Stimulated activated naive CD4-positive, alpha-beta T cell treated with Interleukin-2 at 50 U/mL for 16 hours (primary cell): ENCODE data around the gene FRMPD1.

Experiments
- DNase-seq: peaks from one replicate; lab custom pipeline; 2025; lab: John Stamatoyannopoulos, UW

Gene FRMPD1

GRCh38 chr9:37635808-37636207 is 14.9 kb upstream of the FRMPD1 start:
- DNase-seq, result no peak

DNA sequence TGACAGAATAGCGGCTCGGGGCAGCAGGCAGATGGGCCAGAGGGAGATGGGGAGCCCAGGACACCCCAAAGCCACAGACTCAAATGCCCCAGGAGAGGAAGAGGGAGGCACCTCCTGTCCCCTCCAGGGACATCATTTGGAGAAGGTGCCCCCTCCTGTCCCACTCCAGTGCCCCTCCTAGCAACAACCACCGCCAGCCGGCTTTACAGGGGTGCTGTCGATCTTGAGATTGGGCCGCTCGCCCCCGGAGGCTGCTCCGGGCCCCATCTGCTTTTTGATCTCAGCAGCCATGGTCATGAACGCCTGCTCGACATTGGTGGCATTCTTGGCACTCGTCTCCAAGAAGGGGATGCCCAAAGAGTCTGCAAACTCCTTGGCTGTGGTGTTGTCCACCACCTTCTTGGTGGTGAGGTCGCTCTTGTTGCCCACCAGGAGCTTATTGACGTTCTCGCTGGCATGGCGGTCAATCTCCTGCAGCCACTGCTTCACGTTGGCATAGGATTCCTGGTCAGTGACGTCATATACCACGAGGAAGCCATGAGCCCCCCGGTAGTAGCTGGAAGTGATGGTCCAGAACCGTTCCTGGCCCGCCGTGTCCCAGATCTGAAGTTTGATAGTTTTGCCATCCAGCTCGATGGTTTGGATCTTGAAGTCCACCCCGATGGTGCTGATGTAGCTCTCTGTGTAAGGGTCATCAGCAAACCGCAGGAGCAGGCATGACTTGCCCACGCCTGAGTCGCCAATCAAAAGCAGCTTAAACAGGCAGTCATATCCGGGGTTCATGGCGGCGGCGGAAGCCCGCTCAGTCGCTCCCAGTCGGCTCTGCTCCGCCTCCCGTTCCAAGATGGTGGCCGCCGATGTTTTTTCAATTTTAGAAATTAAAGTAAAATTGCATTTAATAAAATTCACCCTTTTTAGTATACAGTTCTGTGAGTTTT is 14.0 kb upstream of the FRMPD1 start:
- DNase-seq, result no peak

DNA sequence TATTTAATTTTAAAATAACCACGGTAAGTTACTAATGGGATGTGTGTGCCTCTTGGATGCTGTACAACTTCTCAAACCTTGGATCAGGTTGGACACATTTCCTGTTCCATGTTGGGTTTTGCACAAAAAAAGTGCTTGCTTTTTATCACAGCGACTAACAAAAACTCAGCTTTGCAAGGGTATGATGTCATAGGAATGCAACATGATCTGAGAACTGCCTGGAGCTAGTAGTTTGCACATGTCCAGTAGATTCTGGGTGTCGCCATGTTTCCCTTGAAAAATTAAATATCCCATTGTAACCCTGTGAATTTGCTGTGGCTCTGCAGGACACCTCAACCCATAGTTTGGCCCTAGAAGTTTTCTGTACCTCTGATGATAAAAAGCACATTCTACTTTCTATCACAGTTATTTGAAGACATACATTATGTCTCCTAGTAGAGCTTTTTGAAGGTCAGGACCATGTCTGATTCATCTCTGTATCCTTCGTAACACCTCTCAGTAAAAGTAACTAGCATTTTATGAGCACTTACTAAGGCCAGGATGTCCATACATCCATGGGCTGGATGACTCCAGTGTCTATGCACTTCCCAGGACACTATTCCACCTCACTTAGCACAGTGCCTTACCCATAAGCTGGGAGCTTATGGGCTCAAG is 11.5 kb upstream of the FRMPD1 start:
- no peak for DNase-seq

- no peak for DNase-seq
These were observed 10.9 kb upstream of the FRMPD1 start for GRCh38 chr9:37639841-37640240.

- no peak for DNase-seq
These were observed 10.5 kb upstream of the FRMPD1 start for GRCh38 chr9:37640246-37640645.

GRCh38 chr9:37641331-37641730 is 9.4 kb upstream of the FRMPD1 start:
- no peak for DNase-seq

DNA sequence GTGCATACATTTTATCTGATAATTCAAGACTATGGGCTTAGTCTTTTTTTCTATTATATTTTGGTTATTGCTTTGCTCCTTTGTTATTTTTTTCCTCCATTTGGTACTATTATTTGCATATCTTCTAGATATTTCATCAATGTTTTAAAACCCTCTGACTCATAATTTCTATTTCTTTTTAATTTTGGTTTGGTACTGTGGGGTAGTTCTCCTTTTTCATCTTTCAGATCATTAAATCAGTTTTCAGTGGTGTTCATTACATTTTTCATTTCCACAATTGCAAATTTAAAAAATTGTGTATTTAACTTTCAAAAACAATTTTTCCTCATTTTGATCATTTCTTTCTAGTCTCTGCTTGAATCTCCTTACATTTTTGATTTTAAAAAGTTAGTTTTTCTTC is 7.5 kb upstream of the FRMPD1 start:
- DNase-seq, result no peak

DNA sequence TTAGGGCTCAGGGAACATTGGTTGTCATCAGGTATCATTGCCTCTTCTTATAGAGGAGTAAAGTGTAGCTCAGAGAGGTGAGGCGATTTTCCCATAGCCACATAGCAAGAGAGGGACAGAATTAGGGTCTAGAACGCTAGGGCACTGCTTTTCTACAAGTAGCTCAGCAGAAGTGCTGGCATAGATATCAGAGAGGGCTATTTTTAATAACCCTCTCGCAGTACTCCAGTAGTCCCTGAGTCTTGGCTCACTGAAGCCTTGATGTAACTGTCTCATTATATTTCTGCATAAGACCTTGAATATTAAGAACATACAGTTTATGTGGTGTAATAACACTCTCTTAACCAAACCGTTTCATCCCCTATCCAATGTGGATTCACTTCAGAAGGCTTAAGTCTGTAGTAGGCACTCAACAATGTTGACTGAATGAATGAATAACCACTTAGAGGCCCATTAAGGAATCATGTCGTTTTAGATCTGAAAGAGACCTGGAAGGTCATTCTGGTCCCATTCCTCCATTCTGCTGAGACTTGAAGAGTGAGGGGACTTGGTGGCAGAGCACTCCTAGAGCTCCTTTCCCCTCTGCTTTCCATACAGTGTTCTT is 4.7 kb upstream of the FRMPD1 start:
- no peak for DNase-seq

GRCh38 chr9:37650299-37650872 is 368 bp upstream of the FRMPD1 start:
- no peak for DNase-seq

- no peak for DNase-seq
These were observed 1.5 kb downstream of the FRMPD1 start for GRCh38 chr9:37652261-37652660.

GRCh38 chr9:37653385-37653784 is 2.6 kb downstream of the FRMPD1 start:
- no peak for DNase-seq

DNA sequence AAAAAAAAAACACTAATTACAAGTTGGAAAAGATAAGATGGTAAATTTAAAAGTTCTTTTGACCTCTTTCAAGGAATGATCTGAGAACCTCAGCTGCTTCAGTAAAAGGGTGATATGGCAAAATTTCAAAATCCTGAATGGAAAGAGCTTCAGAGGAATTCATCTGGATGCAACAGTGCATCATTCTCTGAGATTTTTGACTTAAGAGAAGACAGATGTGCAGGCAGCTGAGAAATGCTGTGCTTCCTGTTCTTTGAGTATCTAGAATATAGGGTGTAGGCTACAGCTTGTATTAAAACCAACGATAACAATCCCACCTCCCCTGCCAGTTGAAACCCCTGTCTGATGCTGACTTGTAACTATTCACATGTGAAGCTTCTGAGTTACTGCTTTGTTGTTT is 6.2 kb downstream of the FRMPD1 start:
- DNase-seq, result no peak

DNA sequence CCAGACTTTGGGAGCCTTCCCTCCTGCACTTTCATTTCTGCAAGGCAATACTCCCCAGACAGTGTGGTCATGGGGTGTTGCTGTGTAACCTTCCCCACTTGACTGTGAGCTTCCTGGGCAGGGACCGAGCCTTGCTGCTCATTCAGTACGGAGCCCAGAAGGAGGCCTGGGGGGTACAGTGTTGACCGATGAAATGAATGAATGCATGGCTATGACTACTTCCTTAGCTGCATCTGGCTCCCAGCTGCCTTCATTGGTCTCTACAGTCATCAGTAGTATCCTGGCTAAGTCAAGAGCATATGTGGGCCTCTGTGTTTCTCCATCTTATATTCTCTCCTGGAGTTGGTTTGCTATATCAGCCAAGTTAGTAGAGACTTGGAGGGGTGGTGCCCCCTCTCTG is 9.9 kb downstream of the FRMPD1 start:
- no peak for DNase-seq

DNA sequence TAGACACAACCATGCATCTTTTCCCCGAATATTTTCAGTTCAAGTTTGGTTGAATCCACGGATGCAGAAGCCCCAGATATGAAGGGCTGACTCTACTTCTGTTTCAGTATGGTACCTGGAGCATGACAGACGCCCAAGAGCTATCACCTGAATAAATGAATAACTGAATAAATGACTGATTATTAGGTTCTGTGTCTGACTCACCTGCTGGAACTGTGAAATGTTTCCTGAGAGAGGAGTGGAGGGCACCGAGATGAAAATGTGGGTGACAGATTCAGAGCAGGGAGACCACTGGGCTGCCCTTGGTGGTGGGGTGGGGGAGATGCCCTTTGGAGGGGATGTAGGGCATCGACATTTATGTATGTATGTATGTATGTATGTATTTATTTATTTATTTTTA is 13.2 kb downstream of the FRMPD1 start:
- no peak for DNase-seq

GRCh38 chr9:37667706-37668105 is 17.0 kb downstream of the FRMPD1 start:
- no peak for DNase-seq

DNA sequence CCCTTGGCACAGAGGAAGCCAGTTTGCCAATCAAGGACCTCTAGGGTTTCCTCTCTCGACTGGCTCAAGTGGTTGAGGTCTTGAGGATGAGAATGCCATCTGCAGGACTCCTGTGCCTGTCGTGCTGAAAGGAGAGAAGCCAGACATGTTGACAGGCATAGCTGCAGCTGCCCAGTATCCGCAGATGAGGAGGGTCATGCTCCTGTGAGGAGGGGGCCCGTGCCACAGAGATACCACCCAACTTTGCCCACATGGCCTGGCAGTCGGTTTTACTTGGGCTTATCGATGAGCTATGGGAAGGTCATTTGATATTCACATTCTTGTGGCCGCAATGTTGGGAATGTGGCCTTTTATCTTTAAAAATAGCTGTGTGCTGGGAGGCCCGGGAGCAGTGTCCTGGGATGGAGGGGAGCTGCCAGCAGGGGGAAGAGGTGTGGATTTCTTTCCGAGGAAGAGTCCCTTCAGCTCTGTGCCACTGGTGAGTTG is 17.4 kb downstream of the FRMPD1 start:
- DNase-seq, result no peak

DNA sequence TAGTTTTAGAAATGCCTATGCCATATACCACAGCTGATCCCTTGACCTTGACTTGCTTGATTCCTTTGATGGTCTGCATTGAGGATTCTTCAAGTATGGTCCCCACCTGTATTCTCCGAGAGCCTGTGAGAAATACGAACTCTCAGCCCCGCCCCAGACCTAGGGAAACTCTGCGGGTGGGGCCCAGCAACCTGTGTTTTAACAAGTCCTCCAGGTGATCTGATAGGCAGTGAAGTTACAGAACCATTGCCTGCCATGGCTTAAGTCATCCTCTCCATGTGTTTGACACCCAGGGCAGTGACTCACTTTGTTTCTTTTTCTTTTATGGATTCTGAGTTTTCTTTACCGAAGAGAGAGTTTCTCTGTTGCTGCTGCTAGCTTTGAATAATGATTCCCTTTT is 18.5 kb downstream of the FRMPD1 start:
- DNase-seq, result no peak

DNA sequence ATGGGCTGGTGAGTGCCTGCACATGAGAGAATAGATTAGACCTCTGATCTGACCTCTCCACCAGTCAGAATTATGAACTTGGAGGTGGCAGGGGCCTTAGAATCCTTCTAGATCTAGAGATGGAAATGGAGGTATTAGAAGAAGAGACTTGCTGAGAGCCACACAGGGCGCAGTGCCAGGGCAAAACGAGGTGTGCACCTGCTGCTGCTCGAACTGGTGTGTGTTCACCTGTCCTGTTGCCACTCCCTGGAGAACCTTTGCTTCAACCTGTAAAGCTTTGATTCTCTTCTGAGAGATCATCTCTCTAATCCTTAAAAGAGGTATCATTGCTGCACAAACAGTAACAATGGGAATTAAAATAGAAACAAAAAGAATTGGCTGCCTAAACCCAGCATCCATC is 24.9 kb downstream of the FRMPD1 start:
- no peak for DNase-seq

GRCh38 chr9:37676411-37676830 is 25.7 kb downstream of the FRMPD1 start:
- no peak for DNase-seq

GRCh38 chr9:37677435-37677834 is 26.7 kb downstream of the FRMPD1 start:
- DNase-seq, result no peak

GRCh38 chr9:37678789-37679273 is 28.1 kb downstream of the FRMPD1 start:
- no peak for DNase-seq

DNA sequence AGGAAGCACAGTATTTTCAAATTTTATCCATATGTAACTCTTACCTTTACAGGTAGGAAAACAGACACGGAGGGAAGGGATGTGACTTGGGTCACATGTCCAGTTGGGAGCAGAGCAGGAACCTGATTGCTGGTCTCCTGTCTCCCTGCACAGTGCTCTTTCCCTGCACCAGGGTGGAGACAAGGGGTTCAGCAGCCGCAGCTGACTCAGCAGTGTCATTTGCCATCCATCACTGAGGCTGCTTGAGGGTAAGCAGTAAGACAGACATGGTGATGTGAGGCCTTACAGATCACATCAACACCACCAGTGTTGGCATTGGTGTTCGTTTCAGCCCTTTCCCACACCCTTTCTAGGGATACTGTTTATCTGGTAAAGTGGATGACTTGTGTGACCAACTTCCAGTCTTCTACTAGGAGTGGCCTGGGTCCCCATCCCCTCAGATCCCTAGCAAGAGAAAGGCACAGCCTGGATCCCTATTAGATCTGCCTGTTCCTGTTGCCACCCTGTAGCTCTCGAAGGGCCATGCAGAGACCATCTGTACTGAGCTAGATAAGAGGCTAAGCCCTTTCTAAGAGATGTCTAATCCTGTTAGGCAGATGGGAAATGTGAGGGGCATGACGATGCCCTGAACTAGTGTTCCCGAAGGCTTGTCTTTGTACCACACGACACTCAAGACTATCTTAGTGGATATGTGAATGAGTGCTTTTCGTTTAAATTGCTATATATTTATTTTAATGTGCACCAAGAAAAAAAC is 29.1 kb downstream of the FRMPD1 start:
- DNase-seq, result no peak
